HL-60/S4 treated with phorbol 12-myristate 13-acetate at 8.2 ng/mL for 4 days and 3 days (cell line): ENCODE measurements around the gene VASP.
"Not testable (repeated sequence)": the region's sequence is repeated elsewhere in the genome, so short reads cannot be mapped to it uniquely, and the experiment has no call there.

Source experiments
- in situ Hi-C: fragments of 300-500 bp; cut with MboI; formaldehyde crosslinking; loops from 2 replicates; pipeline ENCODE4 v1.15.0; 2022; ENCODE audit warnings: low sequenced_read_pairs

The VASP gene

DNA sequence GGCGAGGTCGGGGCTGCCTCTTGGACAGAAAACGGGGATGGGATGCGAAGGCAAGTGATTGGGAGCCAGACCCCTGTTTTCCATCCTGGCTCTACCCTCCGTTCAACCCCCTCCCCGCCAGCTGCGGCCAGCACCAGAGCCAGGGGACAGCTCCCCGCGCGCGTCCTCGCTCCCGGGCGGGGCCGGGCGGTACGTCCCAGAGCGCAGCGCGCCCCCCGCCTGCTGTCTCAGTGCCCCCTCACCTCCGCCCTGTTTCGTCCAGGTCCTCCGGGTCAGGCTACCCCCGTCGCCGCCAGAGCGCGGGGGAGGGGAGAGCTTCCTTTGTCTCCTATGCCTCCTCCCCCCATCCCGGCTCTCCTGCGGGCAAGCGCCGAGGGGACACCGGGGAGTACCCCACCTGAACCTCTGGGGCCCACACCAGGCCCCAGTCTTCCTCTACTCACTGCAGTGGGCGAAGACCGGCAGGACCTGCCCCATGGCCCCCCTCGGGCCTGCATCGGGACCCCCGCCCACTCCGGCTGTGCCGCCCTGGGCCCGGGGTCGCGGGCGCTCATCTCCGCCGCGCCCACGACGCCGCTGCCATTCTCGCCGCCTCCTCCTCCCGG is 10.8 kb upstream of the VASP start:
- in situ Hi-C loops, result no loop called here

DNA sequence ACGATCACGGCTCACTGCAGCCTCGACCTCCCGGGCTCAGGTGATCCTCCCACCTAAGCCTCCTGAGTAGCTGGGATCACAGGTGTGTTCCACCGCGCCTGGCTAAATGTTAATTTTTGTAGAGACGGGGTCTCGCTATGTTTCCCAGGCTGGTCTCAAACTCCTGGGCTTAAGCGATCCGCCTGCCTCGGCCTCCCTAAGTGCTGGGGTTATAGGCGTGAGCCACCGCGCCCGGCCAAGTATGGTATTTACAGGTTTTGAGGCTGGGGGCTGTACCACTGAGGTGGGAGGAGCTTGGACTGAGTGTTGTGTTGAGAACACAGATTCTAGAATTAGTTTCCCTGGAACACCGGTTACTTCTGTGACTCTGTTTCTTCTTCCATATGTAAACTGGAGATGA is 9.5 kb upstream of the VASP start:
- in situ Hi-C loops, result no loop called here

- in situ Hi-C loops, result no loop called here
Observed at GRCh38 chr19:45498411-45499195, 8.7 kb upstream of the VASP start, which contains the start of gene PPM1N. Gene PPM1N (plus strand): TSS chr19:45498443. CDS start chr19:45498473, 30 bp downstream.

GRCh38 chr19:45499196-45500180 is 7.8 kb upstream of the VASP start:
- in situ Hi-C loops, result no loop called here

DNA sequence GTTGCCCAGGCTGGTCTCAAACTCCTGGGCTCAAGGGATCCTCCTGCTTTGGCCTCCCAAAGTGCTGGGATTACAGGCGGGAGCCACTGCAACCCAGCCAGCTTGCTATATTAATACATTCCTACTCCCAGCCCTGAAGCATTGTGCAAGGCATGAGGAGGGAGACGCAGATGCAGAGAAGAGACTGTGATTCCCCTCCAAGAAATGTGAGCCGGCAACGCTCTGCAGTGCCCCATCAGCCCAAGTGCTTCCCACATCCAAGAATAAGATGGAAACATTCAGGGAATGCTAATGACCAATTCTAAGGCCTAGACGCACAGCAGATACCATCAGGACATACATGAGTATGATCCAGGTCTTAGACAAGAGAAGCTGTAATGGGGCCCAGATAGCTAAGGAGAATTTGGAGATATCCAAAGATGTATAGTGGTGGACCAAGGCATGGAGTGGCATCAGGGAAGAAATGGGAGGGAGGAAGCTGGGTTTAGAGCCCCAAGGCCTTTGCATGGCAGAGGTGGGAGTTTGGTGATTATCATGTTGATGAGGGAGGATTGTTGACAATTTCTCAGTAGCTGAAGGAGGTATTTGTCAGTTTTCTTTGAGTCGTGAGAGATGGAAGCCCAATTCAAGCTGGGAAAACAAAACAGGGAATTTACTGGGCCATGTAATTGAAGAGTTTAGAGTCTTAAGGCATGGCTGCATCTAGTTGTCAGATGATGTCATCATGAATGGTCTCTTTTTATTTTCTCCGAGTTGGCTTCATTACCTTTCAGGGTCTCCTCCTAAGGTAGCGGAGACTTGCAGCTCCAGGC is 6.2 kb upstream of the VASP start:
- in situ Hi-C loops, result no loop called here

GRCh38 chr19:45501730-45502014 is 5.6 kb upstream of the VASP start:
- in situ Hi-C loops, result no loop called here

GRCh38 chr19:45502111-45502510 is 5.2 kb upstream of the VASP start:
- in situ Hi-C loops, result no loop called here

- in situ Hi-C loops, result no loop called here
Observed at GRCh38 chr19:45503909-45504308, 3.4 kb upstream of the VASP start.

DNA sequence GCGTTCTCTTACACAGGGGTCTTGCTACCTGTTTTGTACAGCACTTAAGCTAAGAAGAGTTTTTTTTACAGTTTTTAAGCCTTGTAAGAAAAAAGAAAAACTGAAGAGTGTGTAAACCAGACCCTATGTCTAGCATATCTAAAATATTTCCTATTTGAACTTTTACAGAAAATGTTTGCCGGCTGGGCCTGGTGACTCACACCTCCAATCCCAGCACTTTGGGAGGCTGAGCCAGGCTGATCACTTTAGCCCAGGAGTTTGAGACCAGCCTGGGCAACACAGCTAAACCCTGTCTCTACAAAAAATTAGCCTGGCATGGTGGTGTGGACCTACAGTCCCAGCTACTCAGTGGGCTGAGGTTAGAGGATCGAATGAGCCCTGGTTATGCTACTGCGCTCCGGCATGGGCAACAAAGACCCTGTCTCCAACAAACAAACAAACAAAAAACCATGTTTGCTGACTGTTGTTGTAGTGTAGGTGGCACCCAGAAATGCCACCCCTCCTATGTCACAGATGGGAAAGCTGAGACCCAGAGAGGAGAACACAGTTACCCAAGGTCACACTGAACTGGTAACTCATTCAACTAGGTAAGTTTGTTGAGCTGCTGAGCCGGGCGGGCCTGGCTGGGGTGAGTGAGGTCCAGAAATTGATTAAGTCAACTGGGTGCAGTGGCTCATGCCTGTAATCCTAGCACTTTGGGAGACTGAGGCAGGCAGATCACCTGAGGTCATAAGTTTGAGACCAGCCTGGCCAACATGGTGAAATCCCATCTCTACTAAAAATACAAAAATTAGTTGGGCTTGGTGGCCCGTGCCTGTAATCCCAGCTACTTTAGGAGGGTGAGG is 1.9 kb upstream of the VASP start:
- in situ Hi-C loops, result no loop called here

GRCh38 chr19:45505996-45506245 is 1.4 kb upstream of the VASP start:
- in situ Hi-C loops, result no loop called here

DNA sequence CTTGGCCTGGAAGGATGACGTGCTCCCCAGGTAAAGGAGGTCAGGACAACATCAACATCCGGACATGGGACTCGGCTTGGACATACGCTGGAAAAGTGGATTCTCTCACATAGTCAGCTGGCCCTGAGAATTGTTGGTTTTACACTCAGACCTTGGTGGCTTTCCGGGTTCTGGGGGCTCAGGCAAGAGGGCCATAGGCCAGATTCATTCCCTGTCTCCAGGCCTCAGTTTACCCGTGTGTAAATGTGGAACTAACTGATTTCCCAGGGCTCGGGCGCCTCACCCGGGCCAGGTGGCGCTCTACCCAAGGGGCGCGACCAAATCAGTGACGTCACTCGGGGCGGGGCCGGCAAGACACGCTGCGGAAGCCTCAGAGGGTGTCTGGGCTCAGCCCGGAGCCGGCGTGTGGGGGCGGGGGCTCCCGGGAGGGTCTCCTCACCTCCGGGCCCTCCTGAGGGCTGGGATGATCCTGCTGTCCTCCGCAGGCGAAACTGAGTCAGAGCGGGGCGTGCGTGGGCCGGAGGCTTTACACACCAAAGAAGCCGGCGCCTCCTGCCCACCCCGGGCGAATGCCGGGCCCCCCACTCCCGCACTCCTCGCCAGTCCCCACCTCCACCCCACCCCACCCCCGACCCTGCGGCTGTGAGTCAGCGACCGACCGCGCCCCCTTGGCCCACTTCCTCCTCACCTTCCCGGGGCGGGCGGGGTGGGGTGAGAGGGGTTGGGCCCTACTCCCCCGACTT is 862 bp upstream of the VASP start:
- in situ Hi-C loops, result no loop called here

DNA sequence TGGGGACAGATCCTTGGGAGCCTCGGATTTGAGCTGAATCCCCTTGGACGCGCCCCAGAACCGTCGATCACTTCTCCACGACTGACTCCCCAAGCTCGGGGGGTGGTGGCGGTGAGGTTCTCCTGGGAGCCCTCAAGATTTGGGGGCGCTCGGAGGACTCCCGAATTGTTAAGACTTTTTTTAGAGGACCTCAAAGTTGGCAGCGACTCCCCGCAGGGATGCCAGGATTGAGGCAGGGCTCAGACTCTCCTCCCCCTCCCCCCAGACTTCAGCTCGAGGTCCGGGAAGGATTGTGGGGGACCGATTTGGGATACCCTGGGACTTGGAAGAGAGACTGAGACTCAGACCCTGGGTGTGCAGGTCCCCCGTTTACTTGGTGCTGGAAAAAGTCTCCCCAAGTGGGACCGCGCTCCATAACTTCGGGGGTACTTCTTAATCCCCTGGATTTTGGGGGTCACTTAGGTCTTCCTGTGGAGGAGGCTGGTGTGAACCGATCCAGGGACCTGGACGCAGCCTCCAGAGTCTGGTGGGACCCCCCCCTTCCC is 665 bp downstream of the VASP start:
- in situ Hi-C loops, result no loop called here

GRCh38 chr19:45508417-45508860 is 1.2 kb downstream of the VASP start:
- in situ Hi-C loops, result no loop called here

DNA sequence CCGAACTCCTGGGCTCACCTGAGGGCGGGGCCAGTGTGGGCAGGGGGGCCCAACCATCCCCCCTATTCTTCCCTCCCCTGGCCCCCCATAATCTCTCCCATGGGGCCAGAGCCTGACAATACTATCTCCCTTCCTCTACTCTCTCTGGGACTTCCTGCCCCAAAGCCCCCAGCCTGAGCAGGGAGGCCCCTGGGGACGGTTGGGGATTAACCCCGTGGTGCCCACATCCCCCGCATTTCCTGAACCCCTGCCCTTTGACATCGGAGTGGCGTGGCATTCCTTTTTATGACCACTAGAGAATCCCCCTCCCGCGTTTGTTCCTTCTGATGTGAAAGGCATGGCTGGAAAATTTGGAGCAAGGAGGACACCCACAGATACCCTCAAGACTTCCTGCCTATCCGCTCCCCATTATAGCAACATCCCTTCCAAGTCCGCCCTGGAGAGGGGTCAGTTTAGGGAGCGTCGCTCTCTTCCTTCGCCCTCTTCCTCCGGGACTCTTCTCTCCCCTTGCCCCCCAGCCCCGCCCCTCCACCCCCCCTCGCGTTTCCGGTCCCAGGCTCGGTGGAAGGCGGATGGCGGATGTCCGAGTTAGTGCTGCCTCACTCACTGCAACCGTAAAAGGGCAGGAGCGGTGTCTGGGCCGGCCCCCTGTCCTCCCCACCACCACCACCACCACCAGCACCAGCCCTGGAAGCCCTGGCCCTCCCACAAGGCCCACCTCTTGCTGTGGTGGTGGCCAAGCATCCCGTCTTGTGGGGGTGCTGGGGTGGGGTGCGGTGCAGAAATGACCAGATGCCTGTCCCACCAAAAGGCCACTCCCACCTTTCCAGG is 1.8 kb downstream of the VASP start:
- in situ Hi-C loops, result no loop called here

DNA sequence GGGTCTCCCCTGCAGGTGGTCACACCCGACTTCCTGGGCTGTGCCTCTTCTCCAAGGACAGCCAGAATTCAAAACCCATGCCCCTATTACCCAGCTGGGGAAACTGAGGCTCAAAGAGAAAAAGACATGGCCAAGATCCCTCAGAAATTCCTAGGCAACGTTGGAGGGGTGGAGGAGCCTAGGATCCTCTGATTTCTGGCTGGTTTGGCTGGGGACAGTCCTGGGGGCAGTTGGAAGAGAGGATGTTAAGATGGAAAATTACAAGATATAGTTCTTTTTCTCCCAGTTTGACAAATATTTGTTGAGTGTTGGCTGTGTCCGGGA is 2.4 kb downstream of the VASP start:
- in situ Hi-C loops, result no loop called here

GRCh38 chr19:45510352-45510751 is 3.1 kb downstream of the VASP start:
- in situ Hi-C loops, result not testable (repeated sequence)

GRCh38 chr19:45511074-45511473 is 3.8 kb downstream of the VASP start:
- in situ Hi-C loops, result no loop called here

DNA sequence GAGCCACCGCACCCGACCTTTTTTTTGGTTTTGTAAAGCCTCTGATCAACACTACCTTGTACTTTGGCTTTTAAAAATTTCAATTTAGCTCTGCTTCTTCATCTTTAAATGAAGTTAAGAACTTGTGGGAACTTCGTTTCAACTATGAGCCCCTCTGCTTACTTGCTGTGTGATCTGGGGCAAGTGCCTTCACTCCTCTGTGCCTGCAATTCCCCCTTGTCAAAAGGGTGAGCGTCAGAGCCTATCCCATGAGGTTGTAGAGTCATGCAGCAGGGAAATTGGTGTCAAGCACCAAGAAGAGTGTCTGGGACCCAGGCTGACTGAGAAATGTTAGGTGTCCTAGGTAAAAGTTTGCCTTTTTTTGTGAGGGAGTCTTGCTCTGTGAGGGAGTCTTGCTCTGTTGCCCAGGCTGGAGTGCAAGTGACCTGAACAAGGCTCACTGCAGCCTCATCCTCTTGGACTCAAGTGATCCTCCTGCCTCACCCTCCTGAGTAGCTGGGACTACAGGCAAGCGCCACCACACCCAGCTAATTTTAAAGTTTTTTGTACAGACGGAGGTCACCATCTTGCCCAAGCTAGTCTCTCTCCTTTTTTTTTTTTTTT is 5.7 kb downstream of the VASP start:
- in situ Hi-C loops, result no loop called here
